Measurements from ENCODE around the gene FCRL5.

GRCh38 chr1:157584503-157584902, 32.2 kb upstream of the FCRL5 start:
- no peak for TF ChIP-seq POLR2AphosphoS5 (IDR thresholded peaks at IDR 0.05; ENCODE audit: low read depth, low read length)
- no peak for TF ChIP-seq POLR2A (IDR thresholded peaks at IDR 0.05; ENCODE audit: low read depth, low read length)

Data from GM12892 (cell line).